K562 (cell line): ENCODE data around the gene CASTOR1. TPM values are rescaled to one million over a fixed set of nuclear protein-coding genes. Genes with fewer than 3 reads are reported as not detected.

Source experiments
- ATAC-seq: fragments of 200-7000 bp; cut with Tn5 transposase; 3 replicates; pipeline ENCODE4 v1.9.1; 2020; ENCODE audit warnings: moderate library complexity
- BruUV-seq: library from RNA; stranded (reverse); fragments of 400-500 nt; replicated peaks from 2 replicates; lab custom pipeline; 2021; lab: Mats Ljungman, UMichigan
- CTCF ChIA-PET: fragments of 300-600 bp; formaldehyde crosslinking; extraction: SDS; loops from one replicate; lab custom pipeline; 2021; ENCODE audit warnings: low intra/inter-chr PET ratio; lab: Yijun Ruan, JAX
- POLR2A ChIA-PET: fragments of 300-600, 350-650 bp; sonication (Branson Sonifier 250); formaldehyde crosslinking; extraction: SDS; loops from one replicate; lab custom pipeline; 2021; ENCODE audit warnings: antibody characterized with exemption, inconsistent platforms; lab: Yijun Ruan, JAX
- DNase-seq, 4 experiments: peaks; one replicate each; pipeline versions ENCODE4 v3.0.0 to v3.0.0-alpha.2; 2011 to 2018; ENCODE audit warnings: low spot score in 3 of 4, mixed read lengths in 3 of 4; ENCODE audit errors: extremely low read depth in 1 of 4
- FAIRE-seq: peaks from 2 replicates; lab custom pipeline; 2011; peaks lifted over from hg19 to GRCh38; lab: Jason Lieb, UNC
- H2AFZ ChIP-seq: 2 replicates; pipeline ENCODE4 v1.6.0; 2011; ENCODE audit warnings: low read depth, low read length, control low read depth, inconsistent platforms
- H3K27ac ChIP-seq: fragments of 200-600 bp; 3 replicates; pipeline ENCODE4 v1.8.0; 2011; ENCODE audit warnings: low read depth, mild to moderate bottlenecking, control low read depth, inconsistent platforms, low read length, moderate library complexity, mixed read lengths; ENCODE audit errors: extremely low read depth
- H3K27me3 ChIP-seq, 2 experiments: fragments of 300-600 bp in 1 of 2; 2 replicates in 1 of 2; 3 replicates in 1 of 2; pipeline versions ENCODE4 v1.6.0 to v1.8.0; 2011; ENCODE audit warnings: inconsistent platforms in 2 of 2, low read length in 2 of 2, mild to moderate bottlenecking in 1 of 2, mixed read lengths in 1 of 2, moderate library complexity in 1 of 2; ENCODE audit not compliant: control insufficient read depth in 2 of 2, insufficient read depth in 2 of 2
- H3K36me3 ChIP-seq: fragments of 300-600 bp; 3 replicates; pipeline ENCODE4 v1.8.0; 2011; ENCODE audit warnings: mild to moderate bottlenecking, low read length, inconsistent platforms; ENCODE audit not compliant: control insufficient read depth, insufficient read depth
- H3K4me1 ChIP-seq, 2 experiments: fragments of 200-600 bp in 1 of 2; replicated peaks in 1 of 2; 2 replicates in 1 of 2; 3 replicates in 1 of 2; pipeline versions ENCODE4 v1.5.1 to v1.8.0; 2011; ENCODE audit warnings: inconsistent platforms in 2 of 2, low read length in 2 of 2, mild to moderate bottlenecking in 1 of 2, mixed read lengths in 1 of 2, moderate library complexity in 1 of 2; ENCODE audit not compliant: control insufficient read depth in 2 of 2, insufficient read depth in 2 of 2
- H3K4me2 ChIP-seq: 2 replicates; pipeline ENCODE4 v1.6.1; 2011; ENCODE audit warnings: low read length, control low read depth, inconsistent platforms, mixed read lengths; ENCODE audit not compliant: insufficient read depth
- H3K4me3 ChIP-seq: fragments of 200-600 bp; sonication (generic), shearing (Covaris generic); 2 replicates; pipeline ENCODE4 v1.5.1; 2016; ENCODE audit warnings: control low read depth, inconsistent platforms
- H3K79me2 ChIP-seq: fragments of 200-600 bp; 3 replicates; pipeline ENCODE4 v1.8.0; 2011; ENCODE audit warnings: low read length, inconsistent platforms; ENCODE audit not compliant: control insufficient read depth, insufficient read depth
- H3K9ac ChIP-seq, 2 experiments: 2 replicates each; pipeline versions ENCODE4 v1.6.0 to v1.6.1; 2011; ENCODE audit warnings: low read depth in 2 of 2, low read length in 2 of 2, control low read depth in 1 of 2, inconsistent platforms in 1 of 2, mild to moderate bottlenecking in 1 of 2, mixed read lengths in 1 of 2; ENCODE audit not compliant: insufficient read depth in 1 of 2
- H3K9me1 ChIP-seq: one replicate; pipeline ENCODE4 v1.6.0; 2011; ENCODE audit warnings: inconsistent platforms, mild to moderate bottlenecking, low read length, moderate library complexity; ENCODE audit not compliant: control insufficient read depth, insufficient read depth
- H3K9me3 ChIP-seq: replicated peaks from 2 replicates; pipeline ENCODE4 v1.5.1; 2011; ENCODE audit warnings: low read depth, low read length, inconsistent platforms; ENCODE audit not compliant: control insufficient read depth, insufficient read depth
- H4K20me1 ChIP-seq: replicated peaks from 2 replicates; pipeline ENCODE4 v1.6.1; 2011; ENCODE audit warnings: low read length, inconsistent platforms, mixed read lengths; ENCODE audit not compliant: control insufficient read depth, insufficient read depth
- ARHGAP35 ChIP-seq: fragments of 450-650 bp; IDR thresholded peaks from 2 replicates; pipeline ENCODE4 v1.6.1; 2018; ENCODE audit not compliant: partially characterized antibody
- ELF4 ChIP-seq: fragments of 450-650 bp; formaldehyde crosslinking; IDR thresholded peaks from 2 replicates; pipeline ENCODE4 v1.4.0; 2022; ENCODE audit warnings: missing genetic modification characterization
- EWSR1 ChIP-seq: fragments of 450-650 bp; IDR thresholded peaks from 2 replicates; pipeline ENCODE4 v1.6.1; 2018; ENCODE audit warnings: borderline replicate concordance, mild to moderate bottlenecking, low read depth, moderate library complexity; ENCODE audit not compliant: partially characterized antibody
- HMG20A ChIP-seq: fragments of 450-650 bp; formaldehyde crosslinking; conservative IDR thresholded peaks from 2 replicates; pipeline ENCODE4 v1.4.0; 2020; ENCODE audit warnings: mild to moderate bottlenecking, mixed read lengths
- MLX ChIP-seq, 2 experiments: fragments of 450-650 bp in 1 of 2; sonication (generic) in 1 of 2; formaldehyde crosslinking; conservative IDR thresholded peaks; 2 replicates each; pipeline versions ENCODE4 v1.4.0 to v1.8.1; 2020 to 2022; ENCODE audit warnings: mild to moderate bottlenecking in 1 of 2, missing genetic modification reagents in 1 of 2
- NFATC3 ChIP-seq: fragments of 450-650 bp; IDR thresholded peaks from 2 replicates; pipeline ENCODE4 v1.6.1; 2017; ENCODE audit warnings: mild to moderate bottlenecking
- PRMT5 ChIP-seq: sonication (generic); formaldehyde crosslinking; IDR thresholded peaks from 2 replicates; pipeline ENCODE4 v1.5.0; 2020; ENCODE audit warnings: missing genetic modification reagents
- PRPF4 ChIP-seq: fragments of 200-400 bp; formaldehyde crosslinking; IDR thresholded peaks from one replicate; pipeline ENCODE4 v1.6.1; 2017; ENCODE audit warnings: low read length, low read depth, mild to moderate bottlenecking; ENCODE audit not compliant: insufficient read depth, poor library complexity, severe bottlenecking
- SLC30A9 ChIP-seq: fragments of 250-450 bp; sonication (Bioruptor Pico); IDR thresholded peaks from 2 replicates; pipeline ENCODE4 v1.8.0; 2022; ENCODE audit warnings: mild to moderate bottlenecking, moderate library complexity
- SMARCA4 ChIP-seq: fragments of 450-650 bp; IDR thresholded peaks from 2 replicates; pipeline ENCODE4 v1.6.1; 2016
- XRCC4 ChIP-seq: IDR thresholded peaks from one replicate; pipeline ENCODE4 v1.6.1; 2011; ENCODE audit not compliant: insufficient read depth, insufficient read length; ENCODE audit errors: extremely low read depth
- ZNF146 ChIP-seq: IDR thresholded peaks from one replicate; pipeline ENCODE4 v1.6.1; 2018; ENCODE audit warnings: missing compliant biosample characterization; ENCODE audit not compliant: unreplicated experiment
- WGBS: fragments of 100-300 bp; shearing (Covaris generic); methylation state at CpG from one replicate; pipeline ENCODE4 v1.1.6; 2016; ENCODE audit warnings: low coverage, mixed read lengths; ENCODE audit not compliant: insufficient coverage; ENCODE audit errors: missing lambda C conversion rate; 5-methylcytosine and 5-hydroxymethylcytosine counted together
- in situ Hi-C: fragments of 300-500 bp; cut with MboI; formaldehyde crosslinking; loops from 4 replicates; pipeline ENCODE4 v1.15.0; 2018; ENCODE audit warnings: inconsistent platforms, mixed read lengths
- intact Hi-C: fragments of 100-400 bp; cut with micrococcal nuclease; formaldehyde crosslinking; loops from 2 replicates; pipeline ENCODE4 v1.14.2; 2022
- polyA plus RNA-seq, 8 experiments: library from polyadenylated mRNA; depleted of rRNA in 4 of 8; stranded (reverse) in 5 of 8; unstranded in 3 of 8; fragments of >200 nt; fragmentation: Nextera tagmentation in 2 of 8; fragmentation: Illumina TruSeq in 1 of 8; extraction: Ambion mirVana in 2 of 8; extraction: Trizol in 1 of 8; gene quantifications; 2 replicates each; pipeline versions ENCODE4 v1.2.1 to v1.2.3, GENCODE V29; 2011 to 2014; ENCODE audit warnings: inconsistent platforms in 1 of 8, missing spikeins in 1 of 8
- total RNA-seq, 7 experiments: library from RNA; depleted of rRNA in 6 of 7; stranded (reverse); fragments of >200 nt in 6 of 7; fragmentation: Illumina TruSeq in 2 of 7; extraction: Trizol in 2 of 7; gene quantifications; 2 replicates each; pipeline versions ENCODE4 v1.2.1 to v1.2.3, GENCODE V29; 2011 to 2021; ENCODE audit warnings: low replicate concordance in 1 of 7
- TF ChIP-seq, protein P1 (sequence below): fragments of 250-450 bp; sonication (Bioruptor Pico); IDR thresholded peaks from 2 replicates; pipeline ENCODE4 v1.5.0; 2021
- TF ChIP-seq, protein P2 (sequence below): fragments of 250-450 bp; sonication (Bioruptor Pico); IDR thresholded peaks from 2 replicates; pipeline ENCODE4 v1.4.0; 2020
- TF ChIP-seq, protein P3 (sequence below): fragments of 250-450 bp; sonication (Bioruptor Pico); IDR thresholded peaks from 2 replicates; pipeline ENCODE4 v1.4.0; 2020; ENCODE audit warnings: mild to moderate bottlenecking, moderate library complexity

Gene CASTOR1
- total and polyA plus RNA-seq, 9 of the 15 experiments (the other 6 are each of a cell fraction or from before 2014, with no cell fraction given), result 0.35 to 2.6 (median 1.1) TPM

- Histone ChIP-seq H3K27ac (no peak overlapping the region), H3K9ac (no peak overlapping the region), H3K79me2 (no peaks in the 10 kb centered on the region), H3K9me3 (no peaks in the 10 kb centered on the region), H3K36me3 (no peaks in the 10 kb centered on the region), H4K20me1 (0 out of 2 replicates have a peak, but pooled peaks cover 4% of the 10 kb centered on the region), H3K4me3 (no peak overlapping the region), H3K4me1 (peaks cover 3 to 7% of the 10 kb centered on the region in 2 experiments; a peak in 3 of 5 replicates), H3K4me2 (no peak overlapping the region), H3K9me1 (no peaks in the 10 kb centered on the region), H3K27me3 (peaks cover 0 to 17% of the 10 kb centered on the region in 2 experiments; a peak in 2 of 5 replicates), H2AFZ (no peak overlapping the region)
- FAIRE-seq, result no peak
- no TSS peak for BruUV-seq
- no peak for DNase-seq
- intact Hi-C loops (no loop called here), in situ Hi-C loops (no loop called here)
- ATAC-seq, result no peak
- ChIA-PET POLR2A (no interaction called here), CTCF (no interaction called here)
- WGBS, result 60% methylated on average over 9 of the region's 9 CpGs
- TF ChIP-seq PRPF4 (no peak), SMARCA4 (no peak), ARHGAP35 (no peak), NFATC3 (no peak), SLC30A9 (CRISPR knock-in tag) (no peak), XRCC4 (no peak), ELF4 (CRISPR knock-in tag) (no peak), ZNF146 (CRISPR knock-in tag) (no peak), EWSR1 (no peak), MLX (CRISPR knock-in tag; conservative IDR thresholded peaks at IDR 0.05) (no peak), HMG20A (CRISPR knock-in tag) (no peak), PRMT5 (CRISPR knock-in tag) (no peak)
- TF ChIP-seq, protein P1, sequence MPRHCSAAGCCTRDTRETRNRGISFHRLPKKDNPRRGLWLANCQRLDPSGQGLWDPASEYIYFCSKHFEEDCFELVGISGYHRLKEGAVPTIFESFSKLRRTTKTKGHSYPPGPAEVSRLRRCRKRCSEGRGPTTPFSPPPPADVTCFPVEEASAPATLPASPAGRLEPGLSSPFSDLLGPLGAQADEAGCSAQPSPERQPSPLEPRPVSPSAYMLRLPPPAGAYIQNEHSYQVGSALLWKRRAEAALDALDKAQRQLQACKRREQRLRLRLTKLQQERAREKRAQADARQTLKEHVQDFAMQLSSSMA, result no peak
- TF ChIP-seq, protein P2, sequence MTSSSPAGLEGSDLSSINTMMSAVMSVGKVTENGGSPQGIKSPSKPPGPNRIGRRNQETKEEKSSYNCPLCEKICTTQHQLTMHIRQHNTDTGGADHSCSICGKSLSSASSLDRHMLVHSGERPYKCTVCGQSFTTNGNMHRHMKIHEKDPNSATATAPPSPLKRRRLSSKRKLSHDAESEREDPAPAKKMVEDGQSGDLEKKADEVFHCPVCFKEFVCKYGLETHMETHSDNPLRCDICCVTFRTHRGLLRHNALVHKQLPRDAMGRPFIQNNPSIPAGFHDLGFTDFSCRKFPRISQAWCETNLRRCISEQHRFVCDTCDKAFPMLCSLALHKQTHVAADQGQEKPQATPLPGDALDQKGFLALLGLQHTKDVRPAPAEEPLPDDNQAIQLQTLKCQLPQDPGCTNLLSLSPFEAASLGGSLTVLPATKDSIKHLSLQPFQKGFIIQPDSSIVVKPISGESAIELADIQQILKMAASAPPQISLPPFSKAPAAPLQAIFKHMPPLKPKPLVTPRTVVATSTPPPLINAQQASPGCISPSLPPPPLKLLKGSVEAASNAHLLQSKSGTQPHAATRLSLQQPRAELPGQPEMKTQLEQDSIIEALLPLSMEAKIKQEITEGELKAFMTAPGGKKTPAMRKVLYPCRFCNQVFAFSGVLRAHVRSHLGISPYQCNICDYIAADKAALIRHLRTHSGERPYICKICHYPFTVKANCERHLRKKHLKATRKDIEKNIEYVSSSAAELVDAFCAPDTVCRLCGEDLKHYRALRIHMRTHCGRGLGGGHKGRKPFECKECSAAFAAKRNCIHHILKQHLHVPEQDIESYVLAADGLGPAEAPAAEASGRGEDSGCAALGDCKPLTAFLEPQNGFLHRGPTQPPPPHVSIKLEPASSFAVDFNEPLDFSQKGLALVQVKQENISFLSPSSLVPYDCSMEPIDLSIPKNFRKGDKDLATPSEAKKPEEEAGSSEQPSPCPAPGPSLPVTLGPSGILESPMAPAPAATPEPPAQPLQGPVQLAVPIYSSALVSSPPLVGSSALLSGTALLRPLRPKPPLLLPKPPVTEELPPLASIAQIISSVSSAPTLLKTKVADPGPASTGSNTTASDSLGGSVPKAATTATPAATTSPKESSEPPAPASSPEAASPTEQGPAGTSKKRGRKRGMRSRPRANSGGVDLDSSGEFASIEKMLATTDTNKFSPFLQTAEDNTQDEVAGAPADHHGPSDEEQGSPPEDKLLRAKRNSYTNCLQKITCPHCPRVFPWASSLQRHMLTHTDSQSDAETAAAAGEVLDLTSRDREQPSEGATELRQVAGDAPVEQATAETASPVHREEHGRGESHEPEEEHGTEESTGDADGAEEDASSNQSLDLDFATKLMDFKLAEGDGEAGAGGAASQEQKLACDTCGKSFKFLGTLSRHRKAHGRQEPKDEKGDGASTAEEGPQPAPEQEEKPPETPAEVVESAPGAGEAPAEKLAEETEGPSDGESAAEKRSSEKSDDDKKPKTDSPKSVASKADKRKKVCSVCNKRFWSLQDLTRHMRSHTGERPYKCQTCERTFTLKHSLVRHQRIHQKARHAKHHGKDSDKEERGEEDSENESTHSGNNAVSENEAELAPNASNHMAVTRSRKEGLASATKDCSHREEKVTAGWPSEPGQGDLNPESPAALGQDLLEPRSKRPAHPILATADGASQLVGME (CRISPR knock-in tag), result no peak
- TF ChIP-seq, protein P3, sequence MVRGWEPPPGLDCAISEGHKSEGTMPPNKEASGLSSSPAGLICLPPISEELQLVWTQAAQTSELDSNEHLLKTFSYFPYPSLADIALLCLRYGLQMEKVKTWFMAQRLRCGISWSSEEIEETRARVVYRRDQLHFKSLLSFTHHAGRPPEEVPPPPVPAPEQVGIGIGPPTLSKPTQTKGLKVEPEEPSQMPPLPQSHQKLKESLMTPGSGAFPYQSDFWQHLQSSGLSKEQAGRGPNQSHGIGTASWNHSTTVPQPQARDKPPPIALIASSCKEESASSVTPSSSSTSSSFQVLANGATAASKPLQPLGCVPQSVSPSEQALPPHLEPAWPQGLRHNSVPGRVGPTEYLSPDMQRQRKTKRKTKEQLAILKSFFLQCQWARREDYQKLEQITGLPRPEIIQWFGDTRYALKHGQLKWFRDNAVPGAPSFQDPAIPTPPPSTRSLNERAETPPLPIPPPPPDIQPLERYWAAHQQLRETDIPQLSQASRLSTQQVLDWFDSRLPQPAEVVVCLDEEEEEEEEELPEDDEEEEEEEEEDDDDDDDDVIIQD (CRISPR knock-in tag), result no peak
Observed at GRCh38 chr22:30238136-30238535, 51.2 kb downstream of the CASTOR1 start.
